ENCODE measurements around the gene GMPR2. TPM values are rescaled to one million over a fixed set of nuclear protein-coding genes. Genes with fewer than 3 reads are reported as not detected.

The GMPR2 gene
- total RNA-seq, 4 donors from 2014 or later = 36.3 to 69.0 (median 47.0) TPM

- no peak for DNase-seq (ENCODE audit: low spot score)
- no peak for TF ChIP-seq CTCF (IDR thresholded peaks at IDR 0.05)
- no peak for ATAC-seq (ENCODE audit: low FRiP score)
Observed at GRCh38 chr14:24187539-24187915, 45.2 kb upstream of the GMPR2 start.

GRCh38 chr14:24188251-24189058, 44.3 kb upstream of the GMPR2 start, which contains the start of gene IPO4:
Gene IPO4 (minus strand): TSS chr14:24188816. CDS start chr14:24188787, 29 bp downstream.
- peak; percentile 90 for ATAC-seq (ENCODE audit: low FRiP score)
- DNase-seq (ENCODE audit: low spot score) = peak; percentile 80
- TF ChIP-seq CTCF (IDR thresholded peaks at IDR 0.05) = no peak

- DNase-seq (ENCODE audit: low spot score) (no peak), ATAC-seq (ENCODE audit: low FRiP score) (no peak)
- no peak for TF ChIP-seq CTCF (IDR thresholded peaks at IDR 0.05)
Observed at GRCh38 chr14:24189059-24189375, 43.7 kb upstream of the GMPR2 start.

GRCh38 chr14:24189460-24189859, 43.3 kb upstream of the GMPR2 start:
- DNase-seq (ENCODE audit: low spot score) (no peak), ATAC-seq (ENCODE audit: low FRiP score) (no peak)

GRCh38 chr14:24190416-24190815, 42.3 kb upstream of the GMPR2 start:
- TF ChIP-seq CTCF (IDR thresholded peaks at IDR 0.05) = no peak
- DNase-seq (ENCODE audit: low spot score) = no peak
- no peak for ATAC-seq (ENCODE audit: low FRiP score)

More at GRCh38 chr14:24189460-24189859, 43.3 kb upstream of the GMPR2 start:
- TF ChIP-seq CTCF (IDR thresholded peaks at IDR 0.05) = no peak

GRCh38 chr14:24192933-24193332, 39.8 kb upstream of the GMPR2 start:
- ATAC-seq (ENCODE audit: low FRiP score) (no peak), DNase-seq (ENCODE audit: low spot score) (no peak)
- no peak for TF ChIP-seq CTCF (IDR thresholded peaks at IDR 0.05)

All from omental fat pad (tissue), 4 donors.